HCT116 (cell line): ENCODE results near the gene SART3. TPM values are rescaled to one million over a fixed set of nuclear protein-coding genes. Genes with fewer than 3 reads are reported as not detected.

Experiments used
- ATAC-seq: fragments of 200-7000 bp; cut with Tn5 transposase; 2 replicates; pipeline ENCODE4 v1.9.1; 2020; ENCODE audit warnings: mild to moderate bottlenecking, moderate library complexity
- BruUV-seq: library from RNA; stranded (reverse); fragments of 400-500 nt; replicated peaks from 2 replicates; lab custom pipeline; 2021; lab: Mats Ljungman, UMichigan
- CTCF ChIA-PET: fragments of 300-600 bp; sonication (Branson Sonifier 250); formaldehyde crosslinking; loops from one replicate; lab custom pipeline; 2021; ENCODE audit warnings: antibody characterized with exemption; lab: Charles Lee
- POLR2A ChIA-PET: fragments of 300-600, 350-600 bp; sonication (Branson Sonifier 250); formaldehyde crosslinking; loops from one replicate; lab custom pipeline; 2021; ENCODE audit warnings: antibody characterized with exemption; lab: Charles Lee
- RAD21 ChIA-PET, 2 experiments: fragments of 300-600 bp; sonication (Branson Sonifier 250); formaldehyde crosslinking; loops; one replicate each; lab custom pipeline; 2023; ENCODE audit warnings: low total read pairs in 2 of 2; ENCODE audit not compliant: uncharacterized antibody in 2 of 2, unreplicated experiment in 2 of 2, low non-redundant PET in 1 of 2; lab: Charles Lee
- DNase-seq: peaks from one replicate; pipeline ENCODE4 v3.0.0-alpha.2; 2010; ENCODE audit warnings: low read depth, low spot score
- H2AFZ ChIP-seq: fragments of 200-600 bp; shearing (Covaris generic), sonication (generic); 2 replicates; pipeline ENCODE4 v1.6.1; 2017; ENCODE audit warnings: low read depth, mixed run types, mixed read lengths, antibody characterized with exemption, low read length; ENCODE audit not compliant: poor library complexity, severe bottlenecking
- H3K27ac ChIP-seq: 2 replicates; pipeline ENCODE4 v1.5.1; 2012; ENCODE audit warnings: low read depth, low read length
- H3K27me3 ChIP-seq: fragments of 200-600 bp; sonication (generic); 2 replicates; pipeline ENCODE4 v1.6.1; 2016; ENCODE audit warnings: mixed run types, low read length, mixed read lengths; ENCODE audit not compliant: insufficient read depth
- H3K36me3 ChIP-seq, 2 experiments: fragments of 200-500 bp in 1 of 2; fragments of 200-600 bp in 1 of 2; sonication (Bioruptor generic) in 1 of 2; sonication (generic) in 1 of 2; 2 replicates each; pipeline versions ENCODE4 v1.5.1 to v1.6.1; 2014 to 2016; ENCODE audit warnings: low read length in 2 of 2, inconsistent platforms in 1 of 2, mixed read lengths in 1 of 2, mixed run types in 1 of 2; ENCODE audit not compliant: insufficient read depth in 2 of 2, control insufficient read depth in 1 of 2
- H3K4me1 ChIP-seq, 2 experiments: fragments of 200-600 bp in 1 of 2; sonication (generic) in 1 of 2; 2 replicates each; pipeline versions ENCODE4 v1.5.1 to v1.6.1; 2012 to 2017; ENCODE audit warnings: low read length in 2 of 2, inconsistent platforms in 1 of 2, mild to moderate bottlenecking in 1 of 2, mixed read lengths in 1 of 2, mixed run types in 1 of 2, moderate library complexity in 1 of 2; ENCODE audit not compliant: insufficient read depth in 2 of 2, control insufficient read depth in 1 of 2
- H3K4me2 ChIP-seq: fragments of 200-600 bp; sonication (generic); 2 replicates; pipeline ENCODE4 v1.6.1; 2017; ENCODE audit warnings: mixed run types, low read length, mixed read lengths
- H3K4me3 ChIP-seq, 2 experiments: fragments of 200-600 bp in 1 of 2; sonication (generic) in 1 of 2; replicated peaks in 1 of 2; 2 replicates each; pipeline ENCODE4 v1.5.1; 2011 to 2016; ENCODE audit warnings: low read length in 2 of 2, control low read depth in 1 of 2, low read depth in 1 of 2, mild to moderate bottlenecking in 1 of 2, mixed read lengths in 1 of 2, mixed run types in 1 of 2
- H3K79me2 ChIP-seq: fragments of 200-600 bp; sonication (generic); 2 replicates; pipeline ENCODE4 v1.6.1; 2017; ENCODE audit warnings: mild to moderate bottlenecking, mixed run types, low read length, moderate library complexity, mixed read lengths; ENCODE audit not compliant: insufficient read depth
- H3K9ac ChIP-seq: fragments of 200-600 bp; sonication (generic); 2 replicates; pipeline ENCODE4 v1.6.1; 2016; ENCODE audit warnings: low read length, mixed read lengths
- H3K9me2 ChIP-seq: fragments of 200-600 bp; sonication (generic), shearing (Covaris generic); 2 replicates; pipeline ENCODE4 v1.6.1; 2017; ENCODE audit warnings: mixed run types, mild to moderate bottlenecking, moderate library complexity; ENCODE audit not compliant: insufficient read depth
- H3K9me3 ChIP-seq, 2 experiments: fragments of 200-500 bp in 1 of 2; fragments of 200-600 bp in 1 of 2; sonication (Bioruptor generic) in 1 of 2; sonication (generic) in 1 of 2; 2 replicates each; pipeline ENCODE4 v1.6.1; 2014 to 2017; ENCODE audit warnings: low read length in 2 of 2, mixed read lengths in 2 of 2, inconsistent platforms in 1 of 2, low read depth in 1 of 2, mild to moderate bottlenecking in 1 of 2, mixed run types in 1 of 2, moderate library complexity in 1 of 2; ENCODE audit not compliant: control insufficient read depth in 1 of 2, insufficient read depth in 1 of 2
- H4K20me1 ChIP-seq: fragments of 200-600 bp; sonication (generic), shearing (Covaris generic); 2 replicates; pipeline ENCODE4 v1.6.1; 2017; ENCODE audit warnings: mixed run types, mild to moderate bottlenecking, moderate library complexity; ENCODE audit not compliant: insufficient read depth
- CEBPB ChIP-seq: IDR thresholded peaks from 2 replicates; pipeline ENCODE4 v1.6.1; 2012; ENCODE audit warnings: low read depth
- EZH2 ChIP-seq: fragments of 200-600 bp; sonication (generic); IDR thresholded peaks from 2 replicates; pipeline ENCODE4 v1.6.1; 2017; ENCODE audit warnings: antibody characterized with exemption, mixed run types
- POLR2AphosphoS5 ChIP-seq: IDR thresholded peaks from 2 replicates; pipeline ENCODE4 v1.6.1; 2011; ENCODE audit warnings: mild to moderate bottlenecking, low read depth, low read length, moderate library complexity
- SP1 ChIP-seq: IDR thresholded peaks from 2 replicates; pipeline ENCODE4 v1.6.1; 2012; ENCODE audit warnings: low read depth
- SRF ChIP-seq: IDR thresholded peaks from 2 replicates; pipeline ENCODE4 v1.6.1; 2012; ENCODE audit warnings: low read depth
- TCF7L2 ChIP-seq: IDR thresholded peaks from 2 replicates; pipeline ENCODE4 v1.7.0; 2011; ENCODE audit warnings: borderline replicate concordance, inconsistent platforms; ENCODE audit not compliant: insufficient read depth, insufficient read length; ENCODE audit errors: extremely low read depth
- ZFX ChIP-seq: fragments of 450-650 bp; IDR thresholded peaks from 2 replicates; pipeline ENCODE4 v1.6.1; 2017
- ZNF274 ChIP-seq: fragments of 200-500 bp; sonication (Bioruptor generic); IDR thresholded peaks from 2 replicates; pipeline ENCODE4 v1.6.1; 2014; ENCODE audit warnings: mild to moderate bottlenecking, low read depth, low read length, inconsistent platforms
- intact Hi-C: fragments of 100-400 bp; cut with micrococcal nuclease; formaldehyde crosslinking; loops from 2 replicates; pipeline ENCODE4 v1.10.0; 2022
- total RNA-seq: library from RNA; stranded (reverse); gene quantifications from one replicate; pipeline ENCODE4 v1.2.1, GENCODE V29; 2021; ENCODE audit not compliant: unreplicated experiment
- TF ChIP-seq, protein P1 (sequence below), 3 experiments: fragments of 200-600 bp in 1 of 3; sonication (generic) in 1 of 3; IDR thresholded peaks in 2 of 3; conservative IDR thresholded peaks in 1 of 3; 2 replicates each; pipeline ENCODE4 v1.5.1; 2012 to 2017; ENCODE audit warnings: low read depth in 2 of 3, low read length in 2 of 3, antibody characterized with exemption in 1 of 3, borderline replicate concordance in 1 of 3, control low read depth in 1 of 3, mild to moderate bottlenecking in 1 of 3, mixed read lengths in 1 of 3, mixed run types in 1 of 3, moderate library complexity in 1 of 3; ENCODE audit not compliant: insufficient read depth in 1 of 3

SART3 gene
- total RNA-seq, 1 experiment from 2014 or later: 76.1 TPM

DNA sequence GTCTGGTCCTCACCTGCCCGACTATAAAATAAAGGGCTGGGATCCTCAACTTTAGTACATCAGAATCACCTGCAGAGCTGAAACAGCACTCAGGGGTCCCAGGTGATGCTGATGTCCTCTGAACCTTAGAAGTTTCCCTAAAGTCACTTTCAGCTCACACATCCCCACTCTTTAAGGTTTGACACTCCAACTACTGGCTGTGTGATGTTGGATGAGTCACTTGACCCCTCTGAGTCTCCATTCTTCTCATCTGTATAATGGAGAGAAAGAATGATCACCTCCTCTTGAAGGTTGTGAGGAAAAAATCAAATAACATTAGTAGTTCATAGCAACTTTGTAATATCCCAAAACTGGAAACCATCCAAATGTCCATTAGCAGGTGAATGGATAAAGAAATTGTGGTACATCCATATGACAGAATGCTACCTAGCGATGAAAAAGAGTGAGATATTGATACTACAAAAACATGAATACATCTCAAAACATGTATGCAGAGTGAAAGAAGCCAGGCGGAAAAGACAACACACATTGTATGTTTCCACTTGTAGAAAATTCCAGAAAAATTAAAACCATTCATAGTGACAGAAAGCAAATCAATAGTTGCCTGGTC lies 23.6 kb upstream of the SART3 start:
- POLR2A ChIA-PET: no interaction called here
- intact Hi-C loops: no loop called here
- H4K20me1 ChIP-seq: no peaks in the 10 kb centered on the region
- no peak for TF ChIP-seq POLR2AphosphoS5
- no peak for TF ChIP-seq TCF7L2
- H3K9ac ChIP-seq: no peak overlapping the region
- no peaks in the 10 kb centered on the region for H3K79me2 ChIP-seq
- no peaks in the 10 kb centered on the region for H3K4me1 ChIP-seq
- no peak overlapping the region for H2AFZ ChIP-seq
- ATAC-seq (no peak), DNase-seq (no peak)
- no peaks in the 10 kb centered on the region for H3K36me3 ChIP-seq
- H3K27ac ChIP-seq: no peak overlapping the region
- RAD21 ChIA-PET: no interaction called here
- CTCF ChIA-PET: no interaction called here
- no peak overlapping the region for H3K4me3 ChIP-seq
- no peaks in the 10 kb centered on the region for H3K27me3 ChIP-seq
- H3K4me2 ChIP-seq: no peak overlapping the region
- no peaks in the 10 kb centered on the region for H3K9me2 ChIP-seq
- no peaks in the 10 kb centered on the region for H3K9me3 ChIP-seq
- BruUV-seq: no TSS peak

DNA sequence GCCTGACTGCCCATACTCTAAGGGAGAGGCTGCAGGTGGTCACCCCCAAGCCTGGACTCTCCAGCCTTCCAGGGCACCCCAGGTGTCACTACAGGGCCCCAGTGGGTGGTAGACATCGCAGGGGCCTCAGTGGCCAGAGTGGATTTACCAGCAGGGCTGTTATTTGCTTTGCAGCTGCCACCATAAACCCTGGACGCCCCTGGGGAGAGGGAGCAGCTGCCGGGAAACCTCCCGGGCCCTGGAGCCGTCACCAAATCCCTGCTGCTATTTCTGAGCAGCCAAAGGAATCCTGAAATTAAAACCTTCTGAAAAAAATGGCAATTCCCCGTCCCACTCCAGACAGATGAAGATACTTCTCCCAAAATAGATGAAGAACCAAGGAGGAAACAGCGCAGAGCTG lies 23.0 kb upstream of the SART3 start:
- ATAC-seq (no peak), DNase-seq (no peak)
- Histone ChIP-seq H3K36me3 (no peaks in the 10 kb centered on the region), H3K79me2 (no peaks in the 10 kb centered on the region), H3K27ac (no peak overlapping the region), H3K4me2 (no peak overlapping the region), H3K9me2 (no peaks in the 10 kb centered on the region), H3K4me3 (no peak overlapping the region), H3K4me1 (no peaks in the 10 kb centered on the region), H3K27me3 (no peaks in the 10 kb centered on the region), H4K20me1 (no peaks in the 10 kb centered on the region), H3K9me3 (no peaks in the 10 kb centered on the region), H2AFZ (no peak overlapping the region), H3K9ac (no peak overlapping the region)
- RAD21 ChIA-PET: no interaction called here
- intact Hi-C loops: no loop called here
- POLR2A ChIA-PET: no interaction called here
- no TSS peak for BruUV-seq
- CTCF ChIA-PET: no interaction called here
- no peak for TF ChIP-seq ZFX
- no peak for TF ChIP-seq SP1
- TF ChIP-seq CEBPB: no peak
- no peak for TF ChIP-seq SRF
- TF ChIP-seq ZNF274: no peak
- TF ChIP-seq, protein P1, sequence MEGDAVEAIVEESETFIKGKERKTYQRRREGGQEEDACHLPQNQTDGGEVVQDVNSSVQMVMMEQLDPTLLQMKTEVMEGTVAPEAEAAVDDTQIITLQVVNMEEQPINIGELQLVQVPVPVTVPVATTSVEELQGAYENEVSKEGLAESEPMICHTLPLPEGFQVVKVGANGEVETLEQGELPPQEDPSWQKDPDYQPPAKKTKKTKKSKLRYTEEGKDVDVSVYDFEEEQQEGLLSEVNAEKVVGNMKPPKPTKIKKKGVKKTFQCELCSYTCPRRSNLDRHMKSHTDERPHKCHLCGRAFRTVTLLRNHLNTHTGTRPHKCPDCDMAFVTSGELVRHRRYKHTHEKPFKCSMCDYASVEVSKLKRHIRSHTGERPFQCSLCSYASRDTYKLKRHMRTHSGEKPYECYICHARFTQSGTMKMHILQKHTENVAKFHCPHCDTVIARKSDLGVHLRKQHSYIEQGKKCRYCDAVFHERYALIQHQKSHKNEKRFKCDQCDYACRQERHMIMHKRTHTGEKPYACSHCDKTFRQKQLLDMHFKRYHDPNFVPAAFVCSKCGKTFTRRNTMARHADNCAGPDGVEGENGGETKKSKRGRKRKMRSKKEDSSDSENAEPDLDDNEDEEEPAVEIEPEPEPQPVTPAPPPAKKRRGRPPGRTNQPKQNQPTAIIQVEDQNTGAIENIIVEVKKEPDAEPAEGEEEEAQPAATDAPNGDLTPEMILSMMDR (IDR thresholded peaks at IDR 0.05 in 2 of 3, conservative IDR thresholded peaks at IDR 0.05 in 1 of 3; ENCODE audit: borderline replicate concordance in 1 of 3, insufficient read depth in 1 of 3, low read depth in 2 of 3, low read length in 2 of 3): no peak
- no peak for TF ChIP-seq EZH2
